Neuronal stem cell (in vitro differentiated cells): ENCODE results near the gene RPL22.
"Not testable (repeated sequence)": the region's sequence is repeated elsewhere in the genome, so short reads cannot be mapped to it uniquely, and the experiment has no call there.

Source experiments
- DNase-seq: peaks from one replicate; pipeline ENCODE4 v3.0.0-alpha.2; 2013; ENCODE audit warnings: low spot score
- H2AFZ ChIP-seq: one replicate; pipeline ENCODE4 v1.6.1; 2013; ENCODE audit warnings: mild to moderate bottlenecking, low read length, inconsistent platforms
- H2AK5ac ChIP-seq: 2 replicates; pipeline ENCODE4 v1.6.1; 2013; ENCODE audit warnings: low read depth, mild to moderate bottlenecking, inconsistent platforms, low read length, moderate library complexity, mixed read lengths
- H2BK120ac ChIP-seq: 2 replicates; pipeline ENCODE4 v1.6.1; 2013; ENCODE audit warnings: low read depth, mild to moderate bottlenecking, inconsistent platforms, low read length, moderate library complexity, mixed read lengths
- H2BK12ac ChIP-seq: one replicate; pipeline ENCODE4 v1.6.1; 2013; ENCODE audit warnings: low read length, inconsistent platforms
- H2BK15ac ChIP-seq: 2 replicates; pipeline ENCODE4 v1.6.1; 2013; ENCODE audit warnings: mild to moderate bottlenecking, low read length, inconsistent platforms, mixed read lengths
- H2BK5ac ChIP-seq: one replicate; pipeline ENCODE4 v1.6.1; 2013; ENCODE audit warnings: inconsistent platforms, mild to moderate bottlenecking, low read length, moderate library complexity
- H3K14ac ChIP-seq: one replicate; pipeline ENCODE4 v1.6.1; 2013; ENCODE audit warnings: low read length, inconsistent platforms
- H3K18ac ChIP-seq: 2 replicates; pipeline ENCODE4 v1.6.1; 2013; ENCODE audit warnings: low read length, inconsistent platforms
- H3K23ac ChIP-seq: 2 replicates; pipeline ENCODE4 v1.6.1; 2013; ENCODE audit warnings: low read depth, mild to moderate bottlenecking, mixed read lengths, low read length, inconsistent platforms; ENCODE audit not compliant: poor library complexity
- H3K27ac ChIP-seq: replicated peaks from 3 replicates; pipeline ENCODE4 v1.5.1; 2013; ENCODE audit warnings: low read length, inconsistent platforms
- H3K27me3 ChIP-seq, 3 experiments: 2 replicates each; pipeline ENCODE4 v1.6.1; 2013; ENCODE audit warnings: low read length in 3 of 3, mild to moderate bottlenecking in 2 of 3, inconsistent platforms in 1 of 3, low read depth in 1 of 3, mixed read lengths in 1 of 3, moderate library complexity in 1 of 3; ENCODE audit not compliant: control insufficient read depth in 3 of 3, insufficient read depth in 3 of 3
- H3K36me3 ChIP-seq, 2 donors: replicated peaks in 1 of 2; 2 replicates each; pipeline ENCODE4 v1.6.1; 2013; ENCODE audit warnings: low read length in 2 of 2; ENCODE audit not compliant: control insufficient read depth in 2 of 2, insufficient read depth in 2 of 2
- H3K4ac ChIP-seq: 2 replicates; pipeline ENCODE4 v1.6.1; 2013; ENCODE audit warnings: inconsistent platforms, mild to moderate bottlenecking, low read length, moderate library complexity
- H3K4me1 ChIP-seq, 2 donors: 1 replicate in 1 of 2; 2 replicates in 1 of 2; pipeline ENCODE4 v1.6.1; 2013; ENCODE audit warnings: low read length in 2 of 2, low read depth in 1 of 2; ENCODE audit not compliant: control insufficient read depth in 2 of 2, insufficient read depth in 1 of 2
- H3K4me2 ChIP-seq: one replicate; pipeline ENCODE4 v1.6.1; 2013; ENCODE audit warnings: mild to moderate bottlenecking, low read length, inconsistent platforms; ENCODE audit not compliant: insufficient read depth, poor library complexity, severe bottlenecking
- H3K4me3 ChIP-seq, 2 donors: 2 replicates each; pipeline ENCODE4 v1.5.1; 2013; ENCODE audit warnings: low read length in 2 of 2, mild to moderate bottlenecking in 2 of 2, inconsistent platforms in 1 of 2, moderate library complexity in 1 of 2
- H3K79me1 ChIP-seq: one replicate; pipeline ENCODE4 v1.6.1; 2013; ENCODE audit warnings: low read depth, mild to moderate bottlenecking, inconsistent platforms, low read length, moderate library complexity
- H3K9ac ChIP-seq: one replicate; pipeline ENCODE4 v1.6.1; 2013; ENCODE audit warnings: mild to moderate bottlenecking, low read depth, low read length, inconsistent platforms; ENCODE audit not compliant: poor library complexity
- H3K9me3 ChIP-seq, 2 donors: replicated peaks in 1 of 2; 2 replicates each; pipeline versions ENCODE3 to v1.6.1; 2013; ENCODE audit warnings: low read length in 2 of 2, mild to moderate bottlenecking in 2 of 2, inconsistent platforms in 1 of 2, low read depth in 1 of 2, mixed read lengths in 1 of 2, moderate library complexity in 1 of 2; ENCODE audit not compliant: control insufficient read depth in 2 of 2, insufficient read depth in 1 of 2
- H4K8ac ChIP-seq: one replicate; pipeline ENCODE4 v1.6.1; 2013; ENCODE audit warnings: low read depth, mild to moderate bottlenecking, inconsistent platforms, low read length, moderate library complexity
- H4K91ac ChIP-seq: one replicate; pipeline ENCODE4 v1.6.1; 2013; ENCODE audit warnings: low read length, low read depth, mild to moderate bottlenecking, inconsistent platforms; ENCODE audit not compliant: poor library complexity
- WGBS, 2 donors: extraction: QIAGEN DNeasy Blood & Tissue Kit; methylation state at CpG; one replicate each; pipeline ENCODE4 v1.1.7; 2013; ENCODE audit warnings: missing lambda C conversion rate in 2 of 2, mixed read lengths in 1 of 2; ENCODE audit not compliant: insufficient read length in 2 of 2, insufficient replicate concordance in 1 of 2; ENCODE audit errors: extremely low coverage in 2 of 2; 5-methylcytosine and 5-hydroxymethylcytosine counted together

The RPL22 gene

DNA sequence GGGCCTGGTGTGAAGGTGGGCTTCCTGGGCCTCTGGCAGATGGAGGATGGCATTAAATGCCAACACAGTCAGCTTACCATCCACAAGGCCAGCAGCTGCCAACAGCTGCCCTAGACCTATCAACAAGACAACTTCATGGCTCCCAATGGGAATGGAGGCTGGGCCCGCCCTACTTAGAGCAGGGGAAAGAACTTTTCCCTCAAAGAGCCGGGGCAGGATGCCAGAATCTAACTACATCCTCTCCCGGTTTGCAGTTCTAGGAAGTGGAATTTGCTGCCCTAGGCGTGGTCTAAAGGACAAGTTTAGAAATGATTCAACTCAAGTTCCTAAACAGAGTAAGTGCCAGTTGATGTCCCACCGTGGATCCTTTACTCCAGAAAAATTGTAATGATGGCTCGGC lies 23.2 kb upstream of the RPL22 start:
- Histone ChIP-seq H3K79me1 (no peaks in the 10 kb centered on the region), H2AK5ac (no peak overlapping the region), H3K4me2 (no peak overlapping the region), H3K4ac (no peak overlapping the region), H2BK120ac (no peak overlapping the region), H2AFZ (no peak overlapping the region), H3K4me1 (peaks cover 0 to 3% of the 10 kb centered on the region in 2 donors), H3K9me3 (no peaks in the 10 kb centered on the region), H4K8ac (no peak overlapping the region), H3K4me3 (no peak overlapping the region), H3K14ac (no peak overlapping the region), H3K9ac (no peak overlapping the region), H2BK5ac (no peak overlapping the region), H3K27me3 (no peaks in the 10 kb centered on the region), H3K27ac (no peak overlapping the region), H4K91ac (no peak overlapping the region), H3K36me3 (peaks cover 33 to 74% of the 10 kb centered on the region in 2 donors), H2BK15ac (no peak overlapping the region), H3K23ac (no peak overlapping the region), H3K18ac (no peak overlapping the region), H2BK12ac (no peak overlapping the region)
- DNase-seq, result no peak
- WGBS, 2 donors, result no CpG with 5 or more reads among the region's 6 CpGs

DNA sequence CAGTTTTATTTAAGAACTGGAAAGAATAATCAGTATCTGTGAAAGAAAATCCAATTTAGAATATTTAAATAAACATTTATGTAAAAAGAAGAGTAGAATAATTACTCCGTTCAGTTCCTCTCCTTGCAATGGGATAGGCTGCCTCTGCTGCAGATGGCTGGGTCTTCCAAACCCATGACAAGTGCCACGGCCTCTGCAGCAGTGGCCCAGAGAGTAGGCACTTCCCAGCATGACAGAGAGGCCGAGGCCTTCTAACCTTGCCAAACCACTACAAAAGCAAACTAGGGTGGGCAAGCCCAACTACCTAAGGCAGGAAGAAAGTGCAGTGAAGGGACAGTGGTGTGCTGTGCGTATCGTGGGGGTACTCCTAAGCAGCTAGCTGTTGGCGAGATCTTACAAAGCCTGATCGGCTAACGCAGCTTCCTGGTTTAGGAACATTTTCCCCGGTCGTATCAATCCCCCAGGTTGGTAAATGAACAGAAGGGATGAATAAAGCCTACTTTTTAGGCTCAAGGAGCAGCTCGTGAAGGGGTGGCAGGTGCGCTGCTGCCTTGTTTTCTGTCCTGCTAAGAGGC lies 21.9 kb upstream of the RPL22 start:
- H3K27ac ChIP-seq, result no peak overlapping the region
- no peaks in the 10 kb centered on the region for H3K27me3 ChIP-seq
- no peak overlapping the region for H3K4me3 ChIP-seq
- H3K4ac ChIP-seq, result no peak overlapping the region
- H3K18ac ChIP-seq, result no peak overlapping the region
- no peak overlapping the region for H3K23ac ChIP-seq
- no peak overlapping the region for H2AFZ ChIP-seq
- H2BK15ac ChIP-seq, result no peak overlapping the region
- H2BK120ac ChIP-seq, result no peak overlapping the region
- H2BK5ac ChIP-seq, result no peak overlapping the region
- no peak overlapping the region for H4K8ac ChIP-seq
- no peaks in the 10 kb centered on the region for H3K79me1 ChIP-seq
- H3K4me2 ChIP-seq, result no peak overlapping the region
- no peak overlapping the region for H3K14ac ChIP-seq
- DNase-seq, result no peak
- H2AK5ac ChIP-seq, result no peak overlapping the region
- no peak overlapping the region for H3K9ac ChIP-seq
- WGBS, 2 donors, result no CpG with 5 or more reads among the region's 12 CpGs
- H2BK12ac ChIP-seq, result no peak overlapping the region
- peaks cover 0 to 3% of the 10 kb centered on the region in 2 donors for H3K4me1 ChIP-seq
- peaks cover 27 to 61% of the 10 kb centered on the region in 2 donors for H3K36me3 ChIP-seq
- no peaks in the 10 kb centered on the region for H3K9me3 ChIP-seq
- no peak overlapping the region for H4K91ac ChIP-seq

DNA sequence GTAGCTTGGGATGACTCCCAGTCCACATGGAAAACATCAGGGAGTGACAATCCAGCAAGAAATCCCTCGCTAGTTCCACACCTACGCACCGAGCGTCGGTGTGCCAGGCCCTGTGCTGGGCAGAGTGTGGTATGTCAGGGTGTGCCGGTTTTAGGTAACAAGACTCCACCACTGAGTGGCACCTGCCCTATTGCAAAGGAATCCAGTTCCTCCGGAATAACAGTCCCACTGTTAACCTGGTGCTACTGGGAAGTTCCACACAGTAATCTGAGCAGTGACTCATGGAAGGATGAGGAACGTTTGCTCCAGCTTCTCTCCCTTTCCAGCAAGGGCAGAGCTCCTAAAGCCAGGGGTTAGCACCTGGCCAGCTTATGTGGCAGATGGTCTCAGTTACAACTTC lies 20.8 kb upstream of the RPL22 start:
- H2AFZ ChIP-seq, result no peak overlapping the region
- H3K27ac ChIP-seq, result no peak overlapping the region
- no peak overlapping the region for H3K4me2 ChIP-seq
- H4K8ac ChIP-seq, result no peak overlapping the region
- no peak overlapping the region for H4K91ac ChIP-seq
- H2BK120ac ChIP-seq, result no peak overlapping the region
- peaks cover 0 to 3% of the 10 kb centered on the region in 2 donors for H3K4me1 ChIP-seq
- no peak overlapping the region for H2BK5ac ChIP-seq
- H3K9ac ChIP-seq, result peak overlapping the region; percentile 2
- H3K9me3 ChIP-seq, result no peaks in the 10 kb centered on the region
- H3K18ac ChIP-seq, result no peak overlapping the region
- H2AK5ac ChIP-seq, result no peak overlapping the region
- no peak overlapping the region for H2BK15ac ChIP-seq
- no peak overlapping the region for H3K23ac ChIP-seq
- H3K4me3 ChIP-seq, result no peak overlapping the region
- H2BK12ac ChIP-seq, result no peak overlapping the region
- DNase-seq, result no peak
- H3K36me3 ChIP-seq, result peaks cover 21 to 51% of the 10 kb centered on the region in 2 donors
- H3K14ac ChIP-seq, result no peak overlapping the region
- H3K79me1 ChIP-seq, result no peaks in the 10 kb centered on the region
- no peaks in the 10 kb centered on the region for H3K27me3 ChIP-seq
- WGBS, 2 donors, result no CpG with 5 or more reads among the region's 8 CpGs
- no peak overlapping the region for H3K4ac ChIP-seq

- peaks cover 18 to 45% of the 10 kb centered on the region in 2 donors for H3K36me3 ChIP-seq
- H2BK12ac ChIP-seq, H4K8ac ChIP-seq, H3K23ac ChIP-seq, H3K9ac ChIP-seq, H3K4me3 ChIP-seq, H3K4ac ChIP-seq, H2BK15ac ChIP-seq, H3K4me2 ChIP-seq, H2AFZ ChIP-seq, H3K9me3 ChIP-seq, H3K27ac ChIP-seq, H2BK5ac ChIP-seq, H3K27me3 ChIP-seq, H3K79me1 ChIP-seq, H3K14ac ChIP-seq, H4K91ac ChIP-seq, DNase-seq, H2BK120ac ChIP-seq, H2AK5ac ChIP-seq, H3K4me1 ChIP-seq, H3K18ac ChIP-seq: not testable (repeated sequence)
- no CpG with 5 or more reads among the region's 11 CpGs for WGBS, 2 donors
These were observed 20.2 kb upstream of the RPL22 start for GRCh38 chr1:6219641-6220040.
